SK-N-SH treated with all-trans-retinoic acid at 6 μM for 48 hours (cell line): Measurements from ENCODE around the gene TNS1.

Experiments used
- ARNTL ChIP-seq: fragments of 450-650 bp; formaldehyde crosslinking; IDR thresholded peaks from 2 replicates; pipeline ENCODE4 v1.5.0; 2020; ENCODE audit warnings: low read depth, mild to moderate bottlenecking, moderate library complexity, borderline replicate concordance
- CREB5 ChIP-seq: fragments of 250-450 bp; sonication (Bioruptor Pico); IDR thresholded peaks from 2 replicates; pipeline ENCODE4 v1.5.1; 2020; ENCODE audit warnings: low read depth, mild to moderate bottlenecking, moderate library complexity
- PATZ1 ChIP-seq: fragments of 250-450 bp; sonication (Bioruptor Pico); IDR thresholded peaks from 2 replicates; pipeline ENCODE4 v1.8.0; 2020; ENCODE audit warnings: mild to moderate bottlenecking, moderate library complexity, borderline replicate concordance
- POU6F1 ChIP-seq: fragments of 250-450 bp; sonication (Bioruptor Pico); IDR thresholded peaks from 2 replicates; pipeline ENCODE4 v1.8.0; 2021; ENCODE audit warnings: low read depth, mild to moderate bottlenecking, moderate library complexity, borderline replicate concordance
- RARB ChIP-seq: fragments of 250-450 bp; sonication (Bioruptor Pico); IDR thresholded peaks from 2 replicates; pipeline ENCODE4 v1.8.0; 2021; ENCODE audit warnings: mild to moderate bottlenecking, moderate library complexity

GRCh38 chr2:217904614-217904965 is 98.2 kb downstream of the TNS1 start:
- TF ChIP-seq RARB (CRISPR knock-in tag), result no peak
- TF ChIP-seq CREB5, result no peak
- TF ChIP-seq PATZ1 (CRISPR knock-in tag), result no peak
- no peak for TF ChIP-seq ARNTL (CRISPR knock-in tag)
- TF ChIP-seq POU6F1 (CRISPR knock-in tag), result no peak
